HL-60 (cell line): ENCODE measurements around the gene NUP62.

Experiments used
- GABPA ChIP-seq: IDR thresholded peaks from 2 replicates; pipeline ENCODE4 v1.6.1; 2012; ENCODE audit warnings: low read depth
- POLR2AphosphoS5 ChIP-seq: IDR thresholded peaks from 2 replicates; pipeline ENCODE4 v1.6.1; 2012; ENCODE audit warnings: low read depth
- SPI1 ChIP-seq: IDR thresholded peaks from 2 replicates; pipeline ENCODE4 v1.6.1; 2012; ENCODE audit warnings: low read depth, mild to moderate bottlenecking, borderline replicate concordance
- TF ChIP-seq, protein P1 (sequence below): IDR thresholded peaks from one replicate; pipeline ENCODE4 v1.5.1; 2011; ENCODE audit warnings: low read length, control low read depth, inconsistent platforms; ENCODE audit not compliant: insufficient read depth
- TF ChIP-seq, protein P2 (sequence below): IDR thresholded peaks from 2 replicates; pipeline ENCODE4 v1.6.1; 2012; ENCODE audit warnings: low read depth; ENCODE audit not compliant: insufficient replicate concordance

GRCh38 chr19:49940482-49940791 lies 11.1 kb upstream of the NUP62 start:
- TF ChIP-seq, protein P1, sequence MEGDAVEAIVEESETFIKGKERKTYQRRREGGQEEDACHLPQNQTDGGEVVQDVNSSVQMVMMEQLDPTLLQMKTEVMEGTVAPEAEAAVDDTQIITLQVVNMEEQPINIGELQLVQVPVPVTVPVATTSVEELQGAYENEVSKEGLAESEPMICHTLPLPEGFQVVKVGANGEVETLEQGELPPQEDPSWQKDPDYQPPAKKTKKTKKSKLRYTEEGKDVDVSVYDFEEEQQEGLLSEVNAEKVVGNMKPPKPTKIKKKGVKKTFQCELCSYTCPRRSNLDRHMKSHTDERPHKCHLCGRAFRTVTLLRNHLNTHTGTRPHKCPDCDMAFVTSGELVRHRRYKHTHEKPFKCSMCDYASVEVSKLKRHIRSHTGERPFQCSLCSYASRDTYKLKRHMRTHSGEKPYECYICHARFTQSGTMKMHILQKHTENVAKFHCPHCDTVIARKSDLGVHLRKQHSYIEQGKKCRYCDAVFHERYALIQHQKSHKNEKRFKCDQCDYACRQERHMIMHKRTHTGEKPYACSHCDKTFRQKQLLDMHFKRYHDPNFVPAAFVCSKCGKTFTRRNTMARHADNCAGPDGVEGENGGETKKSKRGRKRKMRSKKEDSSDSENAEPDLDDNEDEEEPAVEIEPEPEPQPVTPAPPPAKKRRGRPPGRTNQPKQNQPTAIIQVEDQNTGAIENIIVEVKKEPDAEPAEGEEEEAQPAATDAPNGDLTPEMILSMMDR = no peak
- TF ChIP-seq, protein P2, sequence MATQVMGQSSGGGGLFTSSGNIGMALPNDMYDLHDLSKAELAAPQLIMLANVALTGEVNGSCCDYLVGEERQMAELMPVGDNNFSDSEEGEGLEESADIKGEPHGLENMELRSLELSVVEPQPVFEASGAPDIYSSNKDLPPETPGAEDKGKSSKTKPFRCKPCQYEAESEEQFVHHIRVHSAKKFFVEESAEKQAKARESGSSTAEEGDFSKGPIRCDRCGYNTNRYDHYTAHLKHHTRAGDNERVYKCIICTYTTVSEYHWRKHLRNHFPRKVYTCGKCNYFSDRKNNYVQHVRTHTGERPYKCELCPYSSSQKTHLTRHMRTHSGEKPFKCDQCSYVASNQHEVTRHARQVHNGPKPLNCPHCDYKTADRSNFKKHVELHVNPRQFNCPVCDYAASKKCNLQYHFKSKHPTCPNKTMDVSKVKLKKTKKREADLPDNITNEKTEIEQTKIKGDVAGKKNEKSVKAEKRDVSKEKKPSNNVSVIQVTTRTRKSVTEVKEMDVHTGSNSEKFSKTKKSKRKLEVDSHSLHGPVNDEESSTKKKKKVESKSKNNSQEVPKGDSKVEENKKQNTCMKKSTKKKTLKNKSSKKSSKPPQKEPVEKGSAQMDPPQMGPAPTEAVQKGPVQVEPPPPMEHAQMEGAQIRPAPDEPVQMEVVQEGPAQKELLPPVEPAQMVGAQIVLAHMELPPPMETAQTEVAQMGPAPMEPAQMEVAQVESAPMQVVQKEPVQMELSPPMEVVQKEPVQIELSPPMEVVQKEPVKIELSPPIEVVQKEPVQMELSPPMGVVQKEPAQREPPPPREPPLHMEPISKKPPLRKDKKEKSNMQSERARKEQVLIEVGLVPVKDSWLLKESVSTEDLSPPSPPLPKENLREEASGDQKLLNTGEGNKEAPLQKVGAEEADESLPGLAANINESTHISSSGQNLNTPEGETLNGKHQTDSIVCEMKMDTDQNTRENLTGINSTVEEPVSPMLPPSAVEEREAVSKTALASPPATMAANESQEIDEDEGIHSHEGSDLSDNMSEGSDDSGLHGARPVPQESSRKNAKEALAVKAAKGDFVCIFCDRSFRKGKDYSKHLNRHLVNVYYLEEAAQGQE = no peak
- TF ChIP-seq POLR2AphosphoS5 = no peak
- TF ChIP-seq SPI1 = no peak
- no peak for TF ChIP-seq GABPA
